Measurements from ENCODE around the gene AUTS2. TPM values are rescaled to one million over a fixed set of nuclear protein-coding genes. Genes with fewer than 3 reads are reported as not detected.

The AUTS2 gene
- total RNA-seq, 1 experiment from 2014 or later: not detected

DNA sequence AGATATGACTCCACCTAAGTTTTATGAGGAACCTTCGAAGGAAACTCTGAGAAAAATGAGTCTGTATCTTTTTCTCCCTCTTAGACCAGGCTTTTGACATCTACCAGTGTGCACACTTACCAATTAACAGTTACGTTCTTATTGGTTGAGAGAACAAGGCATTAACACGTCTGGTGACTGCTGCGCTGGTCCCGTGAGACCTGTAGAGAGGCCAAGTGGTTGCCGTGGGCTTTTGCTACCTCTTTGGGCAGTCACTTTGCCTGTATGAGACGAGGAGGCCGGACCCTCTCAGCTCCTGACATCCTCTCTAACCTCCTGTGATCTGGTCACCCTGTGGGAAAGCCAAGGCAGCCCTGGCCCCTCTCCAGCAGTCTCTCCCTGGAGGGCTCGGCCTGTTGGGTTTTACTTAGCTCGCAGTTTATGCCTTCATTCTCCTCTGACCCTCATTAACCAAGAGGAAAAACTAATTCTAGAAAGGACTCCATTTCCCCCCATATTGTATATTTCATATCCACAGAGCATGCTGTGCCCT, 1019.8 kb downstream of the AUTS2 start:
- BruUV-seq (replicated peaks): no TSS peak
- CTCF ChIA-PET: no interaction called here
- no peak overlapping the region for H3K4me3 Mint-ChIP-seq (ENCODE audit: low read depth, unreplicated experiment)
- TF ChIP-seq, protein P1, sequence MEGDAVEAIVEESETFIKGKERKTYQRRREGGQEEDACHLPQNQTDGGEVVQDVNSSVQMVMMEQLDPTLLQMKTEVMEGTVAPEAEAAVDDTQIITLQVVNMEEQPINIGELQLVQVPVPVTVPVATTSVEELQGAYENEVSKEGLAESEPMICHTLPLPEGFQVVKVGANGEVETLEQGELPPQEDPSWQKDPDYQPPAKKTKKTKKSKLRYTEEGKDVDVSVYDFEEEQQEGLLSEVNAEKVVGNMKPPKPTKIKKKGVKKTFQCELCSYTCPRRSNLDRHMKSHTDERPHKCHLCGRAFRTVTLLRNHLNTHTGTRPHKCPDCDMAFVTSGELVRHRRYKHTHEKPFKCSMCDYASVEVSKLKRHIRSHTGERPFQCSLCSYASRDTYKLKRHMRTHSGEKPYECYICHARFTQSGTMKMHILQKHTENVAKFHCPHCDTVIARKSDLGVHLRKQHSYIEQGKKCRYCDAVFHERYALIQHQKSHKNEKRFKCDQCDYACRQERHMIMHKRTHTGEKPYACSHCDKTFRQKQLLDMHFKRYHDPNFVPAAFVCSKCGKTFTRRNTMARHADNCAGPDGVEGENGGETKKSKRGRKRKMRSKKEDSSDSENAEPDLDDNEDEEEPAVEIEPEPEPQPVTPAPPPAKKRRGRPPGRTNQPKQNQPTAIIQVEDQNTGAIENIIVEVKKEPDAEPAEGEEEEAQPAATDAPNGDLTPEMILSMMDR (IDR thresholded peaks at IDR 0.05; ENCODE audit: unreplicated experiment): no peak
- intact Hi-C loops (cut with micrococcal nuclease; ENCODE audit: unreplicated experiment): no loop called here
- no peaks in the 10 kb centered on the region for H3K4me1 Mint-ChIP-seq (ENCODE audit: low read depth, unreplicated experiment)
- H3K9me3 Mint-ChIP-seq (ENCODE audit: low read depth, unreplicated experiment): peaks cover 5% of the 10 kb centered on the region
- H3K36me3 Mint-ChIP-seq (ENCODE audit: insufficient read depth, unreplicated experiment): no peaks in the 10 kb centered on the region
- DNase-seq: no peak
- H3K27ac Mint-ChIP-seq (ENCODE audit: unreplicated experiment): no peak overlapping the region
- no peaks in the 10 kb centered on the region for H3K27me3 Mint-ChIP-seq (ENCODE audit: unreplicated experiment)

DNA sequence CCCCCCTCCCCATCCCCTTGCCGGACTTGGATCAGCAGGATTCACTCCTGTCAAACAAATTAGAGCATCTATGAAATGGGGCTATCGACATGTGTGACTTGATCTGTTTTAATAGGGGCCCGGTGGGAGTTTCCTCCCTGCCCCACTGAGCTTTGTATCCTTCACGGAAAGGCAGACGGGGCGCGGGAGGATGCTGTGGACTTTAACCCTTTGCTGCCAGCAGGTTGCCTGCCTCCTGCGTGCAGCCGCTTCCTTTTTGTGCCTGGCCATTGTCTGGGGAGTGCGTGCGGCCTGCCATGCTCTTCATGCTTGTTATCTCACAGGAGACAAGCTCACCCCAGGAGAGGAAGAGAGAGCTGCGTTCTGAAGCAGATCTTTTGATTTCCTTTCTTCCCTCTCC, 1020.9 kb downstream of the AUTS2 start:
- DNase-seq: no peak
- intact Hi-C loops (cut with micrococcal nuclease; ENCODE audit: unreplicated experiment): no loop called here
- Mint-ChIP-seq H3K27me3 (ENCODE audit: unreplicated experiment) (no peaks in the 10 kb centered on the region), H3K4me1 (ENCODE audit: low read depth, unreplicated experiment) (no peaks in the 10 kb centered on the region), H3K27ac (ENCODE audit: unreplicated experiment) (no peak overlapping the region), H3K4me3 (ENCODE audit: low read depth, unreplicated experiment) (no peak overlapping the region), H3K36me3 (ENCODE audit: insufficient read depth, unreplicated experiment) (no peaks in the 10 kb centered on the region), H3K9me3 (ENCODE audit: low read depth, unreplicated experiment) (peaks cover 5% of the 10 kb centered on the region)
- BruUV-seq (replicated peaks): no TSS peak
- TF ChIP-seq, protein P1 (IDR thresholded peaks at IDR 0.05; ENCODE audit: unreplicated experiment): no peak
- CTCF ChIA-PET: no interaction called here

DNA sequence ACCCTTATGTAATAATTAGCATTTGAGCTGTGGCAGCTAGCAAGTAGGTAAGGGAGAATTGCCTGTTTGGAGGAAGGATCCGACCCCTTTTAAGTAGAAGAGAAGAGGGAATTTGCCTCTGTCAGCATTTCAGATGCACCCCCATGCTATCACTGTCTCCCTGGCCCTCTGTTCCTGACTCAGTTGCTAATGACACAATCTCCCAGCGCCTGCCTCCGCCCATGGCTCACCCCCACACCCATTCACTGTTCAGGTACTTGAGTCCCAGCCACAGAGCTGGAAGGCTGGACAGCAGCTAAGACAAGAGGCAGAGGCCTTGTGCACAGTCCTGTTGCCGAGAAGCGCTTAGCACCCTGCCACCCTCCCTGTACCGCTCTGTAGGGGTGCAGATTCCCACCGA, 1021.4 kb downstream of the AUTS2 start:
- peaks cover 5% of the 10 kb centered on the region for H3K9me3 Mint-ChIP-seq (ENCODE audit: low read depth, unreplicated experiment)
- no TSS peak for BruUV-seq (replicated peaks)
- CTCF ChIA-PET: no interaction called here
- no peaks in the 10 kb centered on the region for H3K4me1 Mint-ChIP-seq (ENCODE audit: low read depth, unreplicated experiment)
- H3K36me3 Mint-ChIP-seq (ENCODE audit: insufficient read depth, unreplicated experiment): no peaks in the 10 kb centered on the region
- DNase-seq: no peak
- no peak overlapping the region for H3K4me3 Mint-ChIP-seq (ENCODE audit: low read depth, unreplicated experiment)
- TF ChIP-seq, protein P1 (IDR thresholded peaks at IDR 0.05; ENCODE audit: unreplicated experiment): no peak
- no peak overlapping the region for H3K27ac Mint-ChIP-seq (ENCODE audit: unreplicated experiment)
- no peaks in the 10 kb centered on the region for H3K27me3 Mint-ChIP-seq (ENCODE audit: unreplicated experiment)
- intact Hi-C loops (cut with micrococcal nuclease; ENCODE audit: unreplicated experiment): no loop called here

DNA sequence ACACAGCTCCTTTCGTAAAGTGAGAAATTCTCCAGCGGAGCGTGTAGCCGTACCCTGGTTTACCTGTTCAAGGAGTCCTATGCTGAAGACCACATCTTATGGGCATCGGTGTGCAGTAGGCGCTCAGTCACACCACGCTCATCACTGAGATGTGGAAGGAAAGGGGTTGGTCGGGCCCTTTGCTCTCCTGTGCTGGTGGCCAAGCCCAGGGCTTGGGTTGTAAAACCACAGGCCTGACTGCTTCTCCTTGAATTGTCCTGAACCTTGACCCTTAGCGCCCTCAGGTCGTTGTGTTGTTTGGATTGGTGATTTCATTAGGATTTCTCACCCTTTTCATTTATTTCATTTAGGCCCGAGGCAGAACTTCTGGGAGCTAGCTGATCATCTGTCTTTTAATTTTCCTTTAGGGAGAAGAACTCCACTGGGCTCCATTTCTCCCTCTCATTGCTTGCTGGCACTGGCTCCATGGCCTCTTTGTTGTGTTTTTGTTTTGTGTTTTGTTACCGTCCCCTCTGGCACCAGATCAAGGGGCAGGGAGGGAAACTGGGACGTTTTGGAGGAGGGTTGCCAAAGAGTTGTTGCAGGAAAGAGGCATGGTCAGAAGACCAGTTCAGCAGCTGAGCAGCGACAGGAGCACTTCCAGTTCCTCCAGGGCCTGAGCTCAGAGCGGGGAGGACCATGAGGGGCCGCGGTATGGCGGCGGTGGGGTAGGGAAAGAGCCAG, 1022.2 kb downstream of the AUTS2 start:
- BruUV-seq (replicated peaks): no TSS peak
- Mint-ChIP-seq H3K27me3 (ENCODE audit: unreplicated experiment) (no peaks in the 10 kb centered on the region), H3K9me3 (ENCODE audit: low read depth, unreplicated experiment) (peaks cover 5% of the 10 kb centered on the region), H3K4me1 (ENCODE audit: low read depth, unreplicated experiment) (no peaks in the 10 kb centered on the region), H3K4me3 (ENCODE audit: low read depth, unreplicated experiment) (no peak overlapping the region), H3K36me3 (ENCODE audit: insufficient read depth, unreplicated experiment) (no peaks in the 10 kb centered on the region), H3K27ac (ENCODE audit: unreplicated experiment) (no peak overlapping the region)
- CTCF ChIA-PET: no interaction called here
- intact Hi-C loops (cut with micrococcal nuclease; ENCODE audit: unreplicated experiment): no loop called here
- no peak for DNase-seq
- TF ChIP-seq, protein P1 (IDR thresholded peaks at IDR 0.05; ENCODE audit: unreplicated experiment): no peak
